Memory B cell (primary cell): ENCODE data around the gene TPGS1.

Source experiments
- ATAC-seq: fragments of 150-1000 bp; cut with Tn5 transposase; 2 replicates; pipeline ENCODE4 v1.10.0; 2021; ENCODE audit warnings: low read depth, mild to moderate bottlenecking, moderate library complexity
- DNase-seq, 2 donors: peaks; one replicate each; pipeline ENCODE4 v3.0.0; 2022; ENCODE audit warnings: low spot score in 2 of 2
- H3K27ac Mint-ChIP-seq: one replicate; pipeline ENCODE4 v1.8.0; 2022; ENCODE audit warnings: mild to moderate bottlenecking, moderate library complexity, mixed read lengths
- H3K27me3 Mint-ChIP-seq: one replicate; pipeline ENCODE4 v1.8.0; 2022; ENCODE audit warnings: mixed read lengths
- H3K36me3 Mint-ChIP-seq: one replicate; pipeline ENCODE4 v1.8.0; 2022; ENCODE audit warnings: mild to moderate bottlenecking, mixed read lengths
- H3K4me1 Mint-ChIP-seq: one replicate; pipeline ENCODE4 v1.8.0; 2022; ENCODE audit warnings: mixed read lengths
- H3K4me3 Mint-ChIP-seq: one replicate; pipeline ENCODE4 v1.8.0; 2022; ENCODE audit warnings: mild to moderate bottlenecking, moderate library complexity, mixed read lengths
- H3K9me3 Mint-ChIP-seq: one replicate; pipeline ENCODE4 v1.8.0; 2022; ENCODE audit warnings: mixed read lengths

TPGS1 gene

DNA sequence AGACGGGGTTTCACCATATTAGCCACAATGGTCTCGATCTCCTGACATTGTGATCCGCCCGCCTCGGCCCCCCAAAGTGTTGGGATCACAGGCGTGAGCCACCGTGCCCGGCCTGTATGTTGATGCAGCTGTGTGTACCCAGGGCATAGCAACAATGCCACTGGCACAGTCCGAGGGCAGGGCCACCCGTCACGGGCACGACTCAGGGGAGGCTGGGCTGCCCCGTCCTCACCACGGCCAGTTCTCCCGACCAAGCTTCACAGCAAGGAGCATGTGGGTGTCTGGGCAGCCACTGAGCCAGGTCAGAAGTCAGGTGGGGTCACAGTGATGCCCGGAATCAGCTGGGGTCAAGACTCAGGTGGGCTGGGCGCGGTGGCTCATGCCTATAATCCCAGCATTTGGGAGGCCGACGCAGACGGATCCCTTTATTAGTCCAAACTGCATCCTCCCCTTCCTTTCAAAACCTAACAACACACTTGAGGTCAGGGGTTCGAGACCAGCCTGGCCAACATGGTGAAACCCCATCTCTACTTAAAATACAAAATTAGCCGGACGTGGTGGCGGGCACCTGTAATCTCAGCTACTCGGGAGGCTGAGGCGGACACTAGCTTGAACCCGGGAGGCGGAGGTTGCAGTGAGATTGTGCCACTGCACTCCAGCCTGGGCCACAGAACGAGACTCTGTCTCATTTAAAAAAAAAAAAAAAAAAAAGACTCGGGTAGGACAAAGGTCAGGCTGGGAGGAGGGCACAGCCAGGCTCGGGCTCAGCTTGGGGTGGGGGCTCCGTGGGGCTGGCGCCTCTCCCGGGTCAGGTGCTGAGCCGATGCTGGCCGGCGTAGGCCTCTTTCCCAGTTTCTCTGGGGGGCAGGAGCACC lies 23.1 kb downstream of the TPGS1 start:
- ATAC-seq, result no peak

DNA sequence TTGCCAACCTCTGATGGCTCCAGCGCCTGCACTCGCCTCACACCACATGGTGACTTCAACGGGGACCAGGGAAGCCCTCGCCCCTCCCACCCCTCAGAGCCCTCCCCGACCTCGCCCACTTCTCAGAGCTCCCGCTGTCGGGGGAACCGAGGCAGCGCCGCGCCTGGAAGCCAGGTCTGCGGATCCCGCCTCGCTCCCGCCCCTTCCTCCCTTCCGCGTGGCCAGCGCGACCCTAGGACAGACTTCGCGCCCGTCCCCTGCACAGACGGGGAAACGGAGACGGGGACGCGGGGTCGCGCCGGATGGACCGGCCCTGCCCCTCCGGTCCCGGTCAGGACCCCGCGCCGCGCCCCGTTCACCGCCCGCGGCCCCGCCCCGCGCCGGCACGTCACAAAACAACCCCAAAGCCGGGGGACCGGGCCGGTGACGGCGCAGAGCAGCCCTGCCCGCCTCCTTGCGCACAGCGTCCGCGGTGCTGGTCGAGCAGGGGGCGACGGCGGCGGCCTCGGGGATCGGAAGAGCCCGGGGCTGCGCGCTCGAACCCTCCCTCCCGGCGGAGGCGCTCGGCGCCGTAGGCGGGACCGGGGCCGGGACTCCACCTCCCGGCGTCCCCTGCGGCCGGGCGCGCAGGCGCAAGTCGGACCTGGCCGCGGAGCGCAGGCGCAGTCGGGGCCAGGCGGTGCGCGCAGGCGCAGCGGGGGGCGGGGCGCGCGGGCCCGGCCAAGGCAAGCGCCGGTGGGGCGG lies 23.9 kb downstream of the TPGS1 start:
- Mint-ChIP-seq H3K27me3 (peaks cover 8% of the 10 kb centered on the region), H3K4me3 (peak overlapping the region; percentile 79), H3K4me1 (peaks cover 6% of the 10 kb centered on the region), H3K9me3 (no peaks in the 10 kb centered on the region), H3K27ac (no peak overlapping the region), H3K36me3 (peaks cover 4% of the 10 kb centered on the region)
- DNase-seq (peak; percentile 87 to 98), ATAC-seq (peak; percentile 79)

More for the DNA sequence above, 23.1 kb downstream of the TPGS1 start:
- no peaks in the 10 kb centered on the region for H3K9me3 Mint-ChIP-seq
- peak overlapping the region; percentile 45 for H3K27ac Mint-ChIP-seq
- peaks cover 2% of the 10 kb centered on the region for H3K36me3 Mint-ChIP-seq
- DNase-seq, result no peak
- peak overlapping the region; percentile 79 for H3K4me3 Mint-ChIP-seq
- peaks cover 6% of the 10 kb centered on the region for H3K4me1 Mint-ChIP-seq
- H3K27me3 Mint-ChIP-seq, result peaks cover 11% of the 10 kb centered on the region

DNA sequence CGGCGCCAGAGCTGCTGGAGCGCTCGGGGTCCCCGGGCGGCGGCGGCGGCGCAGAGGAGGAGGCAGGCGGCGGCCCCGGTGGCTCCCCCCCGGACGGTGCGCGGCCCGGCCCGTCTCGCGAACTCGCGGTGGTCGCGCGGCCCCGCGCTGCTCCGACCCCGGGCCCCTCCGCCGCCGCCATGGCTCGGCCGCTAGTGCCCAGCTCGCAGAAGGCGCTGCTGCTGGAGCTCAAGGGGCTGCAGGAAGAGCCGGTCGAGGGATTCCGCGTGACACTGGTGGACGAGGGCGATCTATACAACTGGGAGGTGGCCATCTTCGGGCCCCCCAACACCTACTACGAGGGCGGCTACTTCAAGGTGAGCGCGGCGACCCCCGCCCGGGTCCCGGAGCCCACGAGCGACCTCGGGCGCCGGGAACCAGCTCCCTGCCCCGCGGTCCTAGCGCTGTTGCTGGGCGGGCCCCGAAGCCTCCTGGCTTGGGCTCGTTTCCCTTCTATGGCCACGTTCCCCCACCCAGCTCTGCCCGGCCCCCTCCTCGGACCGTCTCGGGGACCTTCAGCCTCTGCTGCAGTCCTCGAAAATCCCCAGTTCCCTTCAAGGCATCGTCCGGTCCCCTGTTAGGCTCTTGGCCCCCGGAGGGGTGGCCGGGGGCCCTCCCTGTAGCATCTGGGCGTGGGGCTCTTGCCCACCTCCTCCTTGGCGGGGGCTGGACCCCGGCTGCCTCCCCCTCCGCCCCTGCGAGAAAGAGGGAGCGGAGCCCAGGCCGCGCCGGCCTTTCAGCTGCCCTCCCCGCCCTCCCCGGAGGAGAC lies 24.7 kb downstream of the TPGS1 start, which contains the start of gene CDC34:
Gene CDC34 (plus strand): TSS at position 8 of the 808 bp plus-strand sequence. CDS start 172 bp downstream, at position 180.
- H3K4me3 Mint-ChIP-seq, result peak within 1 kb of the TSS; percentile 87
- H3K4me1 Mint-ChIP-seq, result peaks cover 6% of the 10 kb centered on the region
- DNase-seq (peak in 1 of 2 donors; percentile 44), ATAC-seq (peak; percentile 27)
- H3K27me3 Mint-ChIP-seq, result peaks cover 6% of the 10 kb centered on the region
- H3K9me3 Mint-ChIP-seq, result no peaks in the 10 kb centered on the region
- no peak within 1 kb of the TSS for H3K27ac Mint-ChIP-seq
- H3K36me3 Mint-ChIP-seq, result peaks cover 4% of the 10 kb centered on the region

DNA sequence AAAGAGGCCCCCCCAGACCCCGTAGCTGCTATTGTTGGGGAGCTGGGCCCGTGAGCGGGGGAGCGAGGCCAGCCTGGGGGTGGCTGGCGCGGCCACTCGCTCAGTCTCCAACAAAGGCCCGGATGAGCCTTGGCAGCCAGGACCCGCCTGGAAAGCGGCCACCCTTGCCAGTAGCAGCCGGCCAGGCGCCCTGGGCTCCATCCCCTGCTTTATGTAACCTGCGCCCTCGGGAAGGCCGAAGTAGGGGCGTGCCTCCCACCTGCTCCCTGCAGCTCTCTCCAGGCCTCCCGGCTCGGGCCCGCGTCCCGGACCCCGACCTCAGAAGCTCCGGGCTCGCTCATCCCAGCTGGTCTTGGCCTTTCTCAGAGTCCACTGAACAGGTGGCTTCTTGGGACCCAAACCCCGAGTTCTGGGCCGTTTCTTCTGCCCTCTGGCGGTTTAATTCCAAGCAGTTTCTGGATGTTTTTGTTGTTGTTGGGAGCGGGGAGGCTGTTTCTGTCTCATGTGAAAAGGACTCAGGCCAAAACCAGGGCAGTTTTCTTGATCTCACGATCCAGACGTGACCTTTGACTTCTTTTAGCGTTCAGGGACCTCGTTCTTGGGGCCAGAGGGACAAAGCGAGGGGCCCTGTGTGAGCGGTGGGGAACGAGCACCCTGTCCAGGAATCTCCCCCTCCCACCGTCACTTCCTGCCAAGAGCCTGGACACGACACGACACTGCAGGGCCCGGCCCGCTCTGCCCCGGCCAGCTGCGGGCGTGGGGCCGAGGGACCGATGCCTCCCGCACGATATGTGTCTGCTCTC lies 25.5 kb downstream of the TPGS1 start:
- ATAC-seq (no peak), DNase-seq (peak in 1 of 2 donors; percentile 41)
- Mint-ChIP-seq H3K27ac (peak overlapping the region; percentile 17), H3K27me3 (peaks cover 6% of the 10 kb centered on the region), H3K4me3 (peak overlapping the region; percentile 72), H3K9me3 (no peaks in the 10 kb centered on the region), H3K36me3 (peaks cover 5% of the 10 kb centered on the region), H3K4me1 (peaks cover 6% of the 10 kb centered on the region)

DNA sequence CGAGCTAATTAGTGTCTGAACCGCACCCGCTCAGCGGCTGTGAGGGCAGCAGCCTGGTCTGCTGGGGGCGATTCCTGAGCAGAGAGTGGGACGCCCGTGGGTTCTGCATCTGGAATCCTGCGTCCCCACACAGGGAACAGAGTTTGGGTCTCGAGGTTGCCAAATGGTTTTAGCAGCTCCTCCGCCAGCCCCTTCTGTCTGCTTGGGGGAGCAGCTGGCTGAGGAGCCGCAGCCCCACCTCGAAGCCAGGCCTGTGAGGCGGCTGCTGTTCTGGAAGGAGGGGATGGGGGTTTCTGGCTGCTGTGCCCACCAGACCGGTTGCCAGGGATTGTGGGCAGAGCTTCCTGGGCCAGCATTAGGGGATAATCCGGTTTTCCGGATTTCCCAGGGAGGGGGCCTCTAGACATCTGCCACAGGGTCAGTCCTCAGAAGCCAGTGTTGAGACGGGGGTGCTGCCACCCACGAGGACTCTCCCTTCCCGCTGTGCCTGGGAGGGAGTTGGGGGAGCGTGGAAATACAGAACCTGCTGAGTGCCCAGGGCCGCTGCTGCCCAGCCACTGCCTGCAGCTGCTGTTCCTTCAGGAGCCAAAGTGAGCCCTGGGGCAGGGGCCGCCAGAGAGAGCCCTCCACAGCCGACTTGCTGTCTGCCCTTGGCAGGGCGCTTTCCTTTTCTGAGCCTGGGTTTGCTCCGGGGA lies 26.2 kb downstream of the TPGS1 start:
- H3K27ac Mint-ChIP-seq, result peak overlapping the region; percentile 17
- peaks cover under 1% of the 10 kb centered on the region for H3K27me3 Mint-ChIP-seq
- H3K36me3 Mint-ChIP-seq, result peaks cover 5% of the 10 kb centered on the region
- no peaks in the 10 kb centered on the region for H3K9me3 Mint-ChIP-seq
- no peak for DNase-seq
- peaks cover 6% of the 10 kb centered on the region for H3K4me1 Mint-ChIP-seq
- ATAC-seq, result no peak
- peak overlapping the region; percentile 8 for H3K4me3 Mint-ChIP-seq

DNA sequence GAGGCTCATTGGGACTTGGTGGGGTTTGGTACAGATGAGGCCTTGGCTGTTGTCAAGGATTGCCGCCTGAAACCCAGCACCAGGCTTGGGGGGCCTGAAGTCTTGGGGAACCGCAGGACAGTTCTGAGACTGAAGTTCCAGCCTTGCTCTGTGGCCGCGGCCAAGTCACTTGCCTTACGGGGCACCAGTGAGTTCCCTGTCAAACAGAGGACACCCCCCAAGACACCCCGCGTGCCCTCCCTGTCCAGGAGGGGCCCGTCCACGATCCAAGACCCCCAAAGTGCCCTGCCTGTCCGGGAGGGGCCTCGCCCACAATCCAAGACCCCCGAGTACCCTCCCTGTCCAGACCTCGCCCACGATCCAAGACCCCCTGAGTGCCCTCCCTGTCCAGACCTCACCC lies 26.8 kb downstream of the TPGS1 start:
- H3K27me3 Mint-ChIP-seq, result no peaks in the 10 kb centered on the region
- H3K4me3 Mint-ChIP-seq, result no peak overlapping the region

DNA sequence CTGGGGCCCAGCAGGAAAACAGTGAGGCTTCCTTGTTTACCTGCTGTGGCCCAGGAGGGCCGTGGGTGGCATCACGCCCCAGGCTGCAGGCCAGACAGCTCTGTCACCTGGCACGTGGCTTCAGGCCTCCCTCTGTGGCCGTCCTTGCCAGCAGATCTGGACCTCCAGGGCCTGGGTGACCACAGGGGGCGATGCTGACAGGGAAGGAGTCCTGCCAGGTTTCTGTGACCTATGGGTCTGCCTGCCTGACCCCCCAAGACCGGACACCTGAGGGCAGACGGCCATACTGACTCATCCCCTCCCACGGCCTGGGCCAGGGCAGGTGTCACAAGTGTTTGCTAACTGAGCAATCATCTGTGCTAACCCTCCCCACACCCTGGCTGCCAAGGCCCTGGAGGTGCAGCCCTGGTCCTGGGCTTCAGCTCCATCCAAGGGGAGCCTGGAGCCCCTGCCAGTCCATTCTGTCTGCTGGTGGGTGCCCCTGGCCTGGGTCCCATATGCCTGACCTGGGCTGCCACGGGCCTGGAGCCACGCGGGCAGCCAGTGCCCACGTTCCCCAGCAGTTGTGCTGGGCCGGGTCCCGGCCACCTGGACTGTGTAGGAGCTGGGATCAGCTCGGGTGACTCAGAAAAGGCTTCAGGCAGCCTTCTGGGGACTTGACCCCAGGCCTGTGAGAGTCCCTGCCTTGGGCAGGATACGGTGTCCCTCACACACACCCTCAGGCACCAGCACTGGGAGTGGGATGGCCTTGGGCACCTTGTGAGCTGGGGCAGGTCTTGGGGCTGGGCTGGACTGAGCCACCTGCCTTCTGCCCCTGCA lies 27.9 kb downstream of the TPGS1 start:
- H3K9me3 Mint-ChIP-seq, result no peaks in the 10 kb centered on the region

More for the DNA sequence above, 26.8 kb downstream of the TPGS1 start:
- Mint-ChIP-seq H3K9me3 (no peaks in the 10 kb centered on the region), H3K36me3 (peaks cover 7% of the 10 kb centered on the region), H3K27ac (no peak overlapping the region), H3K4me1 (peaks cover 6% of the 10 kb centered on the region)
- ATAC-seq, result no peak
- no peak for DNase-seq

DNA sequence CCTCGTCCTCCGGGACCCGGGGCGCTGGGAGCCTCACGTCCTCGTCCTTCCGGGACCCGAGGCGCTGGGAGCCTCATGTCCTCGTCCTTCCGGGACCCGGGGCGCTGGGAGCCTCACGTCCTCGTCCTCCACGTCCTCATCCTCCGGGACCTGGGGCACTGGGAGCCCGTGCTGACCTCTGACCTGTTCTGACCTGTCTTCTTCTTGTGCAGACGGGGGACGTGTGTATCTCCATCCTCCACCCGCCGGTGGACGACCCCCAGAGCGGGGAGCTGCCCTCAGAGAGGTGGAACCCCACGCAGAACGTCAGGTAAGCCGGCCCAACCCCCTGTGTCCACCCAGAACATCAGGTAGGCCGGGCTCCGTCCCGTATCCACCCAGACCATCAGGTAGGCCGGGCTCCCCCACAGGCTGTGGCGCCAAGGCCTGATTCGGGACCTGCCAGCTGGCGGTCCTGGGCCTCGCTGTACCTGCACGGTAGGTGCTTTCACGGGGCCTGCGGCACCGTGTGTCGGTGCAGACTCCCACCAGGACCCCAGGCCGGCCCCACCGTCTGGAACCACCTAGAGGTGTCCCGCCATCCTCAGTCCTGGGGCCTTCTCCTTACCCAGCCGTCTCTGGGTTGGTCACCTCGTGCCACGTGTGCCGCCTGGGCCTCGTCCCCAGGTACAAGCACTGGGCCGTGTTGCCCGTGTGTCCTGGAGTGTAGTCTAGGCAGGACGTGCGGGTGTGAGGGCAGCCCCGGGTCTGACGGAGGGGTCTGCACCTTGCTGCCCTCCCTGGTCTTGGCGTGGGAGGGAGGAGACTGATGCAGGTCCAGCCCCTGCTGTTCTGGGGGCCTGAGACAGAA lies 29.0 kb downstream of the TPGS1 start:
- H3K36me3 Mint-ChIP-seq, result peaks cover 7% of the 10 kb centered on the region
- DNase-seq (no peak), ATAC-seq (no peak)
- H3K4me1 Mint-ChIP-seq, result peaks cover 6% of the 10 kb centered on the region
- H3K4me3 Mint-ChIP-seq, result no peak overlapping the region
- no peak overlapping the region for H3K27ac Mint-ChIP-seq
- H3K27me3 Mint-ChIP-seq, result no peaks in the 10 kb centered on the region
- H3K9me3 Mint-ChIP-seq, result no peaks in the 10 kb centered on the region

More for the DNA sequence above, 27.9 kb downstream of the TPGS1 start:
- Mint-ChIP-seq H3K27ac (no peak overlapping the region), H3K4me3 (no peak overlapping the region), H3K4me1 (peaks cover 6% of the 10 kb centered on the region), H3K27me3 (no peaks in the 10 kb centered on the region), H3K36me3 (peaks cover 7% of the 10 kb centered on the region)
- ATAC-seq, result no peak
- no peak for DNase-seq

DNA sequence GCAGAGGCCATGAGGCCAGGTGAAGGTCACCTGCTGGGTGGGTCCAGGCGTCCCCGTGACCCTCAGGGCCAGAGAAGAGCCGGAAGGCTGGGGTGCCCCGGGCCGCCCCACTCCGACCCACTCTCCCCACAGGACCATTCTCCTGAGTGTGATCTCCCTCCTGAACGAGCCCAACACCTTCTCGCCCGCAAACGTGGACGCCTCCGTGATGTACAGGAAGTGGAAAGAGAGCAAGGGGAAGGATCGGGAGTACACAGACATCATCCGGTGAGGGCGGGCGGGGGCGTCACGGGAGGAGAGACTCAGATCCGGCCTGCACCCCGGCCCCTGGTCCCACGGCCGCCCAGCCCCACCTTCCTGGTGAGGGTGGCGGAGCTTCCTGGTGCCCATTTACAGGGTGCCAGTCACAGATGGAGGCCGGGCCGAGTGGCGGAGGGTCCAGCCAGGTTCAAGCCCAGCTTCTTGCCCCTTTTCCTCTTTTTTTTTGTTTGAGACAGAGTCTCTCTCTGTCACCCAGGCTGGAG lies 29.6 kb downstream of the TPGS1 start:
- no peak overlapping the region for H3K27ac Mint-ChIP-seq
- H3K4me3 Mint-ChIP-seq, result no peak overlapping the region
- ATAC-seq, result no peak
- H3K27me3 Mint-ChIP-seq, result no peaks in the 10 kb centered on the region
- H3K36me3 Mint-ChIP-seq, result peaks cover 7% of the 10 kb centered on the region
- no peaks in the 10 kb centered on the region for H3K9me3 Mint-ChIP-seq
- DNase-seq, result no peak
- peaks cover 6% of the 10 kb centered on the region for H3K4me1 Mint-ChIP-seq

DNA sequence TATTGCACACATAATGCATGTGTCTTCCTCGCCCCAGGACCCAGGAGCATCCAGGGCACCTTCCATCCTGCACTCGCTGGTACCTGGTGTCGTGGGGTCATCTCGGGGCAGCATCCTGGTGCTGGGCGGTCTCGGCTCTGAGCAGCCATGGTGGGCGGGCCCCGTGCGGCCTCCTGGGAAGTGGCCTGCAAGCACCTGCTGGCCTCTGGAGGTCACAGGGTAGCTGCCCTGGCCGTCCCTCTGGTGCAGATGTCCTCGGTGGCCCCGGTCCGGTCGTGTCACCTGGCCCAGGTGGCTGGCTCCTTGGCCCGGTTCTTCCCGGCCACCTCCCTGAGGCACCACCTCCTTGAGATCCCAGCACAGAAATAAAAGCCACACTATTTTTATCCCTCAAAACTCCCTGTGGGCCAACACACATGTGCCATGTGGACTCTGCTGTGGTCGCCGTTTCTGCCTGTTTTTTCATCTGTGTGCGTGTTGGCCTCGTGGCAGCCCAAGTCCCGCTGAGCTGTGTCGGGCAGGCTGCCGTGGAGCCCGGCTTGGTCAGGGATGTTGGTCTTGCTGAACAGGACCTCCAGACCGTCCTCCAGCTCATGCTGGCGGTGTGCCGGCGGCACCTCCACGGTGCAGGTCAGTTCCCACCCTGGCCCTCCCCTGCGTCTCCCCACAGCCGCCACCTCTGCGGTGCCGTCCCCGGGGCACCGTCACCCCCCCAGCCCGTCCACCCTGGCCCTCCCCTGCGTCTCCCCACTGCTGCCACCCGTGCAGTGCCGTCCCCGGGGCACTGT lies 31.5 kb downstream of the TPGS1 start:
- Mint-ChIP-seq H3K27ac (no peak overlapping the region), H3K9me3 (no peaks in the 10 kb centered on the region), H3K36me3 (peaks cover 7% of the 10 kb centered on the region), H3K27me3 (no peaks in the 10 kb centered on the region), H3K4me3 (no peak overlapping the region), H3K4me1 (peaks cover 4% of the 10 kb centered on the region)
- ATAC-seq (no peak), DNase-seq (no peak)
